Neural cell (in vitro differentiated cells): ENCODE results near the gene ARHGEF37. TPM values are rescaled to one million over a fixed set of nuclear protein-coding genes. Genes with fewer than 3 reads are reported as not detected.
"Not testable (repeated sequence)": the region's sequence is repeated elsewhere in the genome, so short reads cannot be mapped to it uniquely, and the experiment has no call there.

Source experiments
- H2AFZ ChIP-seq: fragments of 200-600, 300-800 bp; sonication (generic), shearing (Covaris generic); 2 replicates; pipeline ENCODE4 v1.6.0; 2014; ENCODE audit warnings: low read depth, mild to moderate bottlenecking, antibody characterized with exemption, low read length, moderate library complexity
- H3F3A ChIP-seq: fragments of 200-600 bp; shearing (Covaris generic); 2 replicates; pipeline ENCODE4 v1.6.1; 2016; ENCODE audit warnings: mild to moderate bottlenecking, moderate library complexity, mixed read lengths, antibody characterized with exemption, low read length; ENCODE audit not compliant: insufficient read depth, poor library complexity, severe bottlenecking
- H3K27ac ChIP-seq: fragments of 200-600, 300-800 bp; sonication (generic), shearing (Covaris generic); 2 replicates; pipeline ENCODE4 v1.5.1; 2014; ENCODE audit warnings: mild to moderate bottlenecking, low read length, moderate library complexity
- H3K27me3 ChIP-seq: fragments of 300-800, 200-600 bp; sonication (generic), shearing (Covaris generic); 2 replicates; pipeline ENCODE4 v1.6.0; 2014; ENCODE audit warnings: mild to moderate bottlenecking, low read depth, low read length, moderate library complexity; ENCODE audit not compliant: insufficient read depth
- H3K36me3 ChIP-seq: fragments of 300-800, 200-600 bp; sonication (generic), shearing (Covaris generic); 2 replicates; pipeline ENCODE4 v1.5.1; 2014; ENCODE audit warnings: mild to moderate bottlenecking, antibody characterized with exemption, low read length, moderate library complexity; ENCODE audit not compliant: insufficient read depth
- H3K4me2 ChIP-seq: fragments of 300-800, 200-600 bp; sonication (generic), shearing (Covaris generic); 2 replicates; pipeline ENCODE4 v1.6.0; 2014; ENCODE audit warnings: mild to moderate bottlenecking, low read length
- H3K4me3 ChIP-seq: fragments of 300-800, 200-600 bp; sonication (generic), shearing (Covaris generic); 2 replicates; pipeline ENCODE4 v1.5.1; 2014; ENCODE audit warnings: mild to moderate bottlenecking, low read length, moderate library complexity
- H3K79me2 ChIP-seq: fragments of 200-600 bp; shearing (Covaris generic); replicated peaks from 2 replicates; pipeline ENCODE4 v1.6.0; 2014; ENCODE audit warnings: mild to moderate bottlenecking, low read length, moderate library complexity; ENCODE audit not compliant: insufficient read depth
- H3K9ac ChIP-seq: fragments of 300-800, 200-600 bp; sonication (generic), shearing (Covaris generic); 2 replicates; pipeline ENCODE4 v1.6.1; 2016; ENCODE audit warnings: mild to moderate bottlenecking, low read length, mixed read lengths
- H3K9me2 ChIP-seq: fragments of 200-600 bp; shearing (Covaris generic); 2 replicates; pipeline ENCODE4 v1.6.1; 2016; ENCODE audit warnings: mild to moderate bottlenecking, low read length, mixed read lengths; ENCODE audit not compliant: insufficient read depth
- H3K9me3 ChIP-seq: fragments of 200-600, 300-800 bp; sonication (generic), shearing (Covaris generic); 2 replicates; pipeline ENCODE4 v1.6.1; 2016; ENCODE audit warnings: mild to moderate bottlenecking, mixed run types, low read length, moderate library complexity, mixed read lengths
- H4K20me1 ChIP-seq: fragments of 200-600 bp; shearing (Covaris generic); 2 replicates; pipeline ENCODE4 v1.6.1; 2016; ENCODE audit warnings: mild to moderate bottlenecking, mixed run types; ENCODE audit not compliant: insufficient read depth
- CTCF ChIP-seq: fragments of 450-650 bp; IDR thresholded peaks from 2 replicates; pipeline ENCODE4 v1.5.1; 2014; ENCODE audit warnings: antibody characterized with exemption, mild to moderate bottlenecking, moderate library complexity; ENCODE audit not compliant: poor library complexity, severe bottlenecking
- EP300 ChIP-seq: fragments of 450-650 bp; conservative IDR thresholded peaks from 2 replicates; pipeline ENCODE4 v1.6.1; 2014; ENCODE audit warnings: antibody characterized with exemption, mild to moderate bottlenecking, moderate library complexity; ENCODE audit not compliant: poor library complexity, severe bottlenecking
- EZH2 ChIP-seq: fragments of 200-600, 300-800 bp; shearing (Covaris generic), sonication (generic); IDR thresholded peaks from 2 replicates; pipeline ENCODE4 v1.6.1; 2014; ENCODE audit warnings: antibody characterized with exemption, low read length, borderline replicate concordance, mild to moderate bottlenecking; ENCODE audit not compliant: insufficient read depth, poor library complexity, severe bottlenecking
- MXI1 ChIP-seq: fragments of 450-650 bp; conservative IDR thresholded peaks from 2 replicates; pipeline ENCODE4 v1.6.1; 2014; ENCODE audit warnings: antibody characterized with exemption, mild to moderate bottlenecking; ENCODE audit not compliant: poor library complexity, severe bottlenecking
- POLR2AphosphoS5 ChIP-seq: IDR thresholded peaks from 2 replicates; pipeline ENCODE4 v1.6.1; 2012
- RAD21 ChIP-seq: fragments of 450-650 bp; conservative IDR thresholded peaks from 2 replicates; pipeline ENCODE4 v1.6.1; 2014; ENCODE audit warnings: antibody characterized with exemption, mild to moderate bottlenecking, moderate library complexity
- REST ChIP-seq: IDR thresholded peaks from 2 replicates; pipeline ENCODE4 v1.6.1; 2012; ENCODE audit warnings: borderline replicate concordance
- SMC3 ChIP-seq: fragments of 450-650 bp; conservative IDR thresholded peaks from 2 replicates; pipeline ENCODE4 v1.6.1; 2014; ENCODE audit warnings: antibody characterized with exemption, mild to moderate bottlenecking, moderate library complexity; ENCODE audit not compliant: poor library complexity
- TAF1 ChIP-seq: IDR thresholded peaks from 2 replicates; pipeline ENCODE4 v1.6.1; 2012; ENCODE audit warnings: low read depth
- polyA plus RNA-seq: library from polyadenylated mRNA; depleted of rRNA; stranded (reverse); fragments of >200 nt; gene quantifications from 2 replicates; pipeline ENCODE4 v1.2.3, GENCODE V29; 2014

The ARHGEF37 gene
- polyA plus RNA-seq, 1 donor from 2014 or later = 0.53 TPM

GRCh38 chr5:149594206-149594895 lies 13.1 kb downstream of the ARHGEF37 start:
- H3K36me3 ChIP-seq = no peaks in the 10 kb centered on the region
- H3K4me2 ChIP-seq = no peak overlapping the region
- no peaks in the 10 kb centered on the region for H3K9me3 ChIP-seq
- H3K27me3 ChIP-seq = no peaks in the 10 kb centered on the region
- H3F3A ChIP-seq = no peaks in the 10 kb centered on the region
- no peak overlapping the region for H3K9ac ChIP-seq
- TF ChIP-seq POLR2AphosphoS5 = no peak
- no peak for TF ChIP-seq REST
- no peak for TF ChIP-seq CTCF
- no peak for TF ChIP-seq EP300
- no peak for TF ChIP-seq RAD21
- TF ChIP-seq MXI1 = no peak
- TF ChIP-seq EZH2 = no peak
- no peak for TF ChIP-seq TAF1
- TF ChIP-seq SMC3 = no peak
- H3K27ac ChIP-seq = no peak overlapping the region
- no peak overlapping the region for H2AFZ ChIP-seq
- H3K4me3 ChIP-seq = no peak overlapping the region
- H4K20me1 ChIP-seq = no peaks in the 10 kb centered on the region
- H3K79me2 ChIP-seq = no peaks in the 10 kb centered on the region
- H3K9me2 ChIP-seq = no peaks in the 10 kb centered on the region

- not testable (repeated sequence) for H3K9ac ChIP-seq, H2AFZ ChIP-seq, H3K4me2 ChIP-seq, H3K79me2 ChIP-seq, H4K20me1 ChIP-seq, H3K36me3 ChIP-seq, H3K27ac ChIP-seq, H3K4me3 ChIP-seq, H3K27me3 ChIP-seq, H3K9me3 ChIP-seq, H3F3A ChIP-seq, H3K9me2 ChIP-seq
These were observed 13.8 kb downstream of the ARHGEF37 start for GRCh38 chr5:149595105-149595504.

DNA sequence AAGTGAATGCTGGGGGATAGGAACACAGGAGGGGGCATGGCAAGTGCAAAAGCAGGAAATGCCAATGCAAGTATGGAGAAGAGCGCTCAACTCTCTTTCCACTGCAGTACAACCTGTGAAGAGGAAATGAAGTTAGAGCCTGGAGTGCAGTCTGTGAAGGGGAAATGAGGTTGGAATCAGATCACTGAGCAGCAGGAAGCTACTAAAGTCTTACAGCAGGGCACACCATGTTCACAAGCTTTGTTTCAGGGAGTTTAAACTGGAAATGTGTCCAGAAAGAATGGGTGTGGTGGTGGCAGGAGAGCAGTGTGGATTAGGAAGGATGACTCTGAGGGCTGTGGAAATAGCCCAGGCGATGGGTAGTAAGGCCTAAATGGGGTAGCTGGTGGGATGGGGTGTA lies 15.4 kb downstream of the ARHGEF37 start:
- H3K4me3 ChIP-seq = no peak overlapping the region
- no peaks in the 10 kb centered on the region for H3K79me2 ChIP-seq
- H2AFZ ChIP-seq = no peak overlapping the region
- no peaks in the 10 kb centered on the region for H3K27me3 ChIP-seq
- no peak overlapping the region for H3K9ac ChIP-seq
- H3K4me2 ChIP-seq = no peak overlapping the region
- TF ChIP-seq EZH2 (no peak), POLR2AphosphoS5 (no peak), REST (no peak), RAD21 (no peak), EP300 (no peak), SMC3 (no peak), CTCF (no peak), TAF1 (no peak), MXI1 (no peak)
- H3K9me2 ChIP-seq = no peaks in the 10 kb centered on the region
- no peaks in the 10 kb centered on the region for H4K20me1 ChIP-seq
- no peaks in the 10 kb centered on the region for H3F3A ChIP-seq
- no peak overlapping the region for H3K27ac ChIP-seq
- no peaks in the 10 kb centered on the region for H3K36me3 ChIP-seq
- no peaks in the 10 kb centered on the region for H3K9me3 ChIP-seq
